HG02763 (cell line): ENCODE results near the gene CCZ1.
"Not testable (repeated sequence)": the region's sequence is repeated elsewhere in the genome, so short reads cannot be mapped to it uniquely, and the experiment has no call there.

ENCODE experiments used
- ATAC-seq: cut with Tn5 transposase; IDR thresholded peaks from one replicate; pipeline ENCODE4 v1.9.1; 2021; ENCODE audit warnings: mild to moderate bottlenecking, moderate library complexity; ENCODE audit not compliant: unreplicated experiment

The CCZ1 gene

GRCh38 chr7:5898480-5899224 is at the start of gene CCZ1:
Gene CCZ1 (plus strand): TSS chr7:5898733. CDS start chr7:5898800, 67 bp downstream.
- peak; percentile 87 for ATAC-seq

GRCh38 chr7:5850944-5851343 is 47.6 kb upstream of the CCZ1 start:
- ATAC-seq = no peak

GRCh38 chr7:5854738-5855137 is 43.8 kb upstream of the CCZ1 start:
- no peak for ATAC-seq

- ATAC-seq = not testable (repeated sequence)
These were observed 41.4 kb upstream of the CCZ1 start for GRCh38 chr7:5857041-5857575.

- not testable (repeated sequence) for ATAC-seq
These were observed 40.0 kb upstream of the CCZ1 start for GRCh38 chr7:5858494-5858893.

- not testable (repeated sequence) for ATAC-seq
These were observed 37.3 kb upstream of the CCZ1 start for GRCh38 chr7:5861281-5861680.

GRCh38 chr7:5862753-5863366 is 35.7 kb upstream of the CCZ1 start:
- not testable (repeated sequence) for ATAC-seq

GRCh38 chr7:5865279-5865931 is 33.1 kb upstream of the CCZ1 start:
- not testable (repeated sequence) for ATAC-seq

GRCh38 chr7:5867060-5867459 is 31.5 kb upstream of the CCZ1 start:
- ATAC-seq = no peak

- not testable (repeated sequence) for ATAC-seq
These were observed 29.6 kb upstream of the CCZ1 start for GRCh38 chr7:5868928-5869341.

- ATAC-seq = no peak
These were observed 28.8 kb upstream of the CCZ1 start for GRCh38 chr7:5869691-5870090.

GRCh38 chr7:5870311-5870710 is 28.2 kb upstream of the CCZ1 start:
- no peak for ATAC-seq

GRCh38 chr7:5872326-5872725 is 26.2 kb upstream of the CCZ1 start:
- ATAC-seq = no peak

GRCh38 chr7:5879591-5879990 is 18.9 kb upstream of the CCZ1 start:
- not testable (repeated sequence) for ATAC-seq

- ATAC-seq = not testable (repeated sequence)
These were observed 18.4 kb upstream of the CCZ1 start for GRCh38 chr7:5880106-5880505.

GRCh38 chr7:5884431-5884830 is 14.1 kb upstream of the CCZ1 start:
- ATAC-seq = not testable (repeated sequence)

GRCh38 chr7:5888021-5888420 is 10.5 kb upstream of the CCZ1 start:
- ATAC-seq = not testable (repeated sequence)

- ATAC-seq = not testable (repeated sequence)
These were observed 8.3 kb upstream of the CCZ1 start for GRCh38 chr7:5890244-5890643.

- ATAC-seq = no peak
These were observed 6.0 kb upstream of the CCZ1 start for GRCh38 chr7:5892498-5892897.

- ATAC-seq = not testable (repeated sequence)
These were observed 1.1 kb upstream of the CCZ1 start for GRCh38 chr7:5897369-5897919.

GRCh38 chr7:5903002-5903401 is 4.5 kb downstream of the CCZ1 start:
- ATAC-seq = not testable (repeated sequence)
